WERI-Rb-1 (cell line): ENCODE results near the gene KLF13.

Experiments
- DNase-seq: peaks from one replicate; pipeline ENCODE4 v3.0.0-alpha.2; 2020
- H3K27ac ChIP-seq: fragments of 250-450 bp; sonication (Bioruptor Pico); 2 replicates; pipeline ENCODE4 v1.5.1; 2020; ENCODE audit warnings: mild to moderate bottlenecking, moderate library complexity
- H3K27me3 ChIP-seq: fragments of 250-450 bp; sonication (Bioruptor Pico); 2 replicates; pipeline ENCODE4 v1.5.1; 2021; ENCODE audit warnings: mild to moderate bottlenecking, low read depth, moderate library complexity; ENCODE audit not compliant: insufficient read depth, severe bottlenecking
- H3K36me3 ChIP-seq: fragments of 250-450 bp; sonication (Bioruptor Pico); 2 replicates; pipeline ENCODE4 v1.5.1; 2020; ENCODE audit warnings: mild to moderate bottlenecking, moderate library complexity
- H3K4me3 ChIP-seq: 2 replicates; pipeline ENCODE4 v1.5.1; 2011; ENCODE audit warnings: low read depth, mild to moderate bottlenecking, control low read depth, low read length
- H3K9me3 ChIP-seq: fragments of 250-450 bp; sonication (Bioruptor Pico); 2 replicates; pipeline ENCODE4 v1.5.1; 2021; ENCODE audit warnings: mild to moderate bottlenecking, moderate library complexity; ENCODE audit not compliant: severe bottlenecking
- CTCF ChIP-seq: IDR thresholded peaks from 2 replicates; pipeline ENCODE4 v1.5.1; 2011; ENCODE audit warnings: low read depth, mild to moderate bottlenecking, control low read depth, inconsistent platforms, low read length

Gene KLF13

GRCh38 chr15:31373096-31373865 is 46.6 kb downstream of the KLF13 start:
- H3K4me3 ChIP-seq: no peak overlapping the region
- no peaks in the 10 kb centered on the region for H3K27me3 ChIP-seq
- H3K9me3 ChIP-seq: no peaks in the 10 kb centered on the region
- no peak for DNase-seq
- TF ChIP-seq CTCF: no peak
- peaks cover 15% of the 10 kb centered on the region for H3K36me3 ChIP-seq
- no peak overlapping the region for H3K27ac ChIP-seq

- no peak overlapping the region for H3K4me3 ChIP-seq
- no peak for TF ChIP-seq CTCF
- no peak for DNase-seq
Observed at GRCh38 chr15:31373970-31374369, 47.3 kb downstream of the KLF13 start.

DNA sequence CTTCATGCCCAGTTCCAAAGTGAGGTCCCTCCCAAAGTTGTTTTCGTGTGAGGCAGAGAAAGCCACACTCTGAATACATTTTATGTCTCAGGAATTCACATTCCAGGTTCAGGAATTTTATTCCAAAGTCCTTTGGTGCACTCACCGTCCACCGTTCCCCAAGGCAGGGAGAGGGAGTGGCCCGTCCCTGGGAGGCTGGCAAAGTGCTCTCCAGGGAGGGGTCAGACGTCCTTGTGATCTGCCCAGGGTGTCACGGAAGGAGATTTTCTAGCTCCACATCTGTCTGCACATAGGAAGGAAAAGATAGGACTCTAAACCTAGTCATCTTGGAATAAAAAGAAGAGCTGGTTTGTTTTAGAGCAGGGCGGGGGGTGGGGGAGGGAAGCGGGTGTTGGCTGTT is 47.9 kb downstream of the KLF13 start:
- H3K36me3 ChIP-seq: peaks cover 15% of the 10 kb centered on the region
- DNase-seq: no peak
- no peak overlapping the region for H3K4me3 ChIP-seq
- H3K9me3 ChIP-seq: no peaks in the 10 kb centered on the region
- no peak for TF ChIP-seq CTCF
- H3K27ac ChIP-seq: no peak overlapping the region
- H3K27me3 ChIP-seq: no peaks in the 10 kb centered on the region

More at GRCh38 chr15:31373970-31374369, 47.3 kb downstream of the KLF13 start:
- Histone ChIP-seq H3K27me3 (no peaks in the 10 kb centered on the region), H3K9me3 (no peaks in the 10 kb centered on the region), H3K27ac (no peak overlapping the region), H3K36me3 (peaks cover 15% of the 10 kb centered on the region)

DNA sequence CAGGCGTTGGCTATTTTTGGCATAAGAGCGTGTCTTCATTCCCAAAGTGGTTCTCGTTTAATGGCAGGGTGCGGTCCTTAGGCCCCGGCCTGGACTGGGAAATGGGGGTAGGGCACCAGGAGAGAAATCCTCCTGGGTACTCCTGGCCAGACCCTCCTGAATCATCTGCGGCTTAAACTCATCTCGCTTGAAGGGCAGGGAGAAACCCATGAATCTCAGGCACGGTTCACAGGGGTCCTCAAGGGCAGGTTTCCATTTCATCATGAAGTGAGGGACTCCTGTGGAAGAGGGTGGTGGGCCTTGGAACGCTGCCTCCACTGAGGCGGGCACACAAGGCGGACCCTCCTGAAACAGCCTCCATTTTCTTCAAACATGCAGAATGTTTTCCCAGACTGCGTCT is 48.4 kb downstream of the KLF13 start:
- no peak for DNase-seq
- H3K27ac ChIP-seq: no peak overlapping the region
- TF ChIP-seq CTCF: no peak
- no peaks in the 10 kb centered on the region for H3K9me3 ChIP-seq
- H3K4me3 ChIP-seq: no peak overlapping the region
- no peaks in the 10 kb centered on the region for H3K27me3 ChIP-seq
- H3K36me3 ChIP-seq: peaks cover 15% of the 10 kb centered on the region

GRCh38 chr15:31375772-31376171 is 49.1 kb downstream of the KLF13 start:
- no peaks in the 10 kb centered on the region for H3K27me3 ChIP-seq
- H3K36me3 ChIP-seq: peaks cover 21% of the 10 kb centered on the region
- DNase-seq: no peak
- no peak overlapping the region for H3K4me3 ChIP-seq
- H3K27ac ChIP-seq: no peak overlapping the region
- no peak for TF ChIP-seq CTCF
- H3K9me3 ChIP-seq: peaks cover 6% of the 10 kb centered on the region

- no peak for DNase-seq
- H3K27ac ChIP-seq: no peak overlapping the region
- H3K9me3 ChIP-seq: peaks cover 10% of the 10 kb centered on the region
- TF ChIP-seq CTCF: no peak
- H3K4me3 ChIP-seq: no peak overlapping the region
- H3K27me3 ChIP-seq: no peaks in the 10 kb centered on the region
- peaks cover 21% of the 10 kb centered on the region for H3K36me3 ChIP-seq
Observed at GRCh38 chr15:31376511-31376910, 49.9 kb downstream of the KLF13 start.
